H1 (cell line): ENCODE measurements around the gene MYOT. TPM values are rescaled to one million over a fixed set of nuclear protein-coding genes. Genes with fewer than 3 reads are reported as not detected.

Experiments used
- CTCF ChIA-PET: fragments of 300-600 bp; sonication (Branson Sonifier 250); formaldehyde crosslinking; loops from one replicate; lab custom pipeline; 2021; ENCODE audit not compliant: partially characterized antibody; lab: Charles Lee
- POLR2A ChIA-PET: fragments of 300-600 bp; sonication (Branson Sonifier 250); formaldehyde crosslinking; loops from one replicate; lab custom pipeline; 2021; ENCODE audit warnings: inconsistent platforms; ENCODE audit not compliant: partially characterized antibody; lab: Charles Lee
- DNase-seq, 2 experiments: peaks; one replicate each; pipeline versions ENCODE4 v3.0.0 to v3.0.0-alpha.2; 2010 to 2022; ENCODE audit warnings: low spot score in 2 of 2, low read depth in 1 of 2, mixed read lengths in 1 of 2
- FAIRE-seq: peaks from 2 replicates; lab custom pipeline; 2011; peaks lifted over from hg19 to GRCh38; lab: Jason Lieb, UNC
- H2AFZ ChIP-seq: 2 replicates; pipeline ENCODE4 v1.8.1; 2012; ENCODE audit warnings: low read length, inconsistent platforms
- H2AK5ac ChIP-seq: 2 replicates; pipeline ENCODE4 v1.6.1; 2013; ENCODE audit warnings: low read depth, low read length
- H2BK120ac ChIP-seq: replicated peaks from 2 replicates; pipeline ENCODE3; 2013; ENCODE audit warnings: low read depth, low read length, inconsistent platforms
- H2BK12ac ChIP-seq: 2 replicates; pipeline ENCODE4 v1.6.1; 2013; ENCODE audit warnings: low read depth, low read length
- H2BK15ac ChIP-seq: 2 replicates; pipeline ENCODE4 v1.6.1; 2013; ENCODE audit warnings: low read length
- H2BK20ac ChIP-seq: 2 replicates; pipeline ENCODE4 v1.6.1; 2013; ENCODE audit warnings: low read length
- H2BK5ac ChIP-seq: 2 replicates; pipeline ENCODE4 v1.6.1; 2013; ENCODE audit warnings: low read depth, low read length
- H3K14ac ChIP-seq: 2 replicates; pipeline ENCODE4 v1.6.1; 2013; ENCODE audit warnings: inconsistent platforms; ENCODE audit not compliant: insufficient read length
- H3K18ac ChIP-seq: 2 replicates; pipeline ENCODE4 v1.6.1; 2013; ENCODE audit warnings: low read length; ENCODE audit errors: extremely low read depth
- H3K23ac ChIP-seq: 2 replicates; pipeline ENCODE4 v1.6.1; 2013; ENCODE audit warnings: inconsistent platforms; ENCODE audit not compliant: insufficient read length
- H3K23me2 ChIP-seq: 2 replicates; pipeline ENCODE4 v1.6.1; 2013; ENCODE audit warnings: low read depth, low read length
- H3K27ac ChIP-seq: 2 replicates; pipeline ENCODE4 v1.6.1; 2011; ENCODE audit warnings: low read depth, low read length, inconsistent platforms
- H3K27me3 ChIP-seq, 4 experiments: replicated peaks in 1 of 4; 1 replicate in 1 of 4; 2 replicates in 3 of 4; pipeline versions ENCODE4 v1.6.1 to v1.8.1; 2011 to 2013; ENCODE audit warnings: low read length in 3 of 4, mild to moderate bottlenecking in 3 of 4, inconsistent platforms in 2 of 4, mixed read lengths in 2 of 4, moderate library complexity in 1 of 4; ENCODE audit not compliant: control insufficient read depth in 3 of 4, insufficient read depth in 3 of 4; ENCODE audit errors: extremely low read depth in 1 of 4
- H3K36me3 ChIP-seq, 4 experiments: 2 replicates each; pipeline versions ENCODE4 v1.6.1 to v1.8.1; 2011 to 2013; ENCODE audit warnings: mild to moderate bottlenecking in 4 of 4, low read length in 3 of 4, moderate library complexity in 2 of 4, control low read depth in 1 of 4, inconsistent platforms in 1 of 4; ENCODE audit not compliant: insufficient read depth in 4 of 4, control insufficient read depth in 2 of 4
- H3K4ac ChIP-seq: replicated peaks from 2 replicates; pipeline ENCODE3; 2013; ENCODE audit warnings: low read length, low read depth, mixed read lengths, inconsistent platforms; ENCODE audit not compliant: insufficient read length
- H3K4me1 ChIP-seq, 4 experiments: replicated peaks in 1 of 4; 1 replicate in 1 of 4; 2 replicates in 3 of 4; pipeline versions ENCODE4 v1.6.1 to v1.8.1; 2011 to 2013; ENCODE audit warnings: low read length in 3 of 4, inconsistent platforms in 2 of 4, mixed read lengths in 1 of 4; ENCODE audit not compliant: insufficient read depth in 4 of 4, control insufficient read depth in 3 of 4
- H3K4me2 ChIP-seq, 2 experiments: 2 replicates each; pipeline versions ENCODE4 v1.6.1 to v1.8.1; 2011 to 2013; ENCODE audit warnings: low read depth in 2 of 2, low read length in 2 of 2, control low read depth in 1 of 2, inconsistent platforms in 1 of 2, mild to moderate bottlenecking in 1 of 2; ENCODE audit not compliant: insufficient read depth in 1 of 2
- H3K4me3 ChIP-seq, 4 experiments: fragments of 200-600, 300-600 bp in 1 of 4; sonication (generic), shearing (Covaris generic), sonication (Bioruptor Twin) in 1 of 4; 2 replicates each; pipeline versions ENCODE4 v1.5.1 to v1.8.1; 2011 to 2016; ENCODE audit warnings: low read length in 4 of 4, low read depth in 3 of 4, control low read depth in 2 of 4, inconsistent platforms in 2 of 4, mild to moderate bottlenecking in 2 of 4, mixed read lengths in 1 of 4, moderate library complexity in 1 of 4; ENCODE audit not compliant: insufficient read depth in 2 of 4; ENCODE audit errors: extremely low read depth in 1 of 4
- H3K56ac ChIP-seq: replicated peaks from 2 replicates; pipeline ENCODE3; 2013; ENCODE audit warnings: low read depth, mild to moderate bottlenecking, mixed read lengths, low read length, inconsistent platforms; ENCODE audit not compliant: insufficient read length
- H3K79me1 ChIP-seq: 2 replicates; pipeline ENCODE4 v1.6.1; 2013; ENCODE audit warnings: low read depth, low read length, control low read depth
- H3K79me2 ChIP-seq, 2 experiments: 2 replicates each; pipeline versions ENCODE4 v1.6.1 to v1.8.1; 2012 to 2013; ENCODE audit warnings: low read length in 2 of 2, mild to moderate bottlenecking in 2 of 2, inconsistent platforms in 1 of 2; ENCODE audit not compliant: insufficient read depth in 2 of 2, control insufficient read depth in 1 of 2
- H3K9ac ChIP-seq, 4 experiments: replicated peaks in 1 of 4; 1 replicate in 1 of 4; 2 replicates in 3 of 4; pipeline versions ENCODE4 v1.6.1 to v1.8.1; 2011 to 2013; ENCODE audit warnings: low read depth in 3 of 4, low read length in 3 of 4, control low read depth in 2 of 4, mild to moderate bottlenecking in 2 of 4, moderate library complexity in 2 of 4, inconsistent platforms in 1 of 4; ENCODE audit errors: extremely low read depth in 1 of 4
- H3K9me3 ChIP-seq, 2 experiments: 2 replicates each; pipeline versions ENCODE4 v1.6.1 to v1.8.1; 2012 to 2013; ENCODE audit warnings: mild to moderate bottlenecking in 2 of 2, moderate library complexity in 2 of 2, control low read depth in 1 of 2, inconsistent platforms in 1 of 2, low read depth in 1 of 2, low read length in 1 of 2, mixed read lengths in 1 of 2; ENCODE audit not compliant: insufficient read depth in 2 of 2
- H4K20me1 ChIP-seq, 2 experiments: replicated peaks in 1 of 2; 2 replicates each; pipeline versions ENCODE3 to v1.8.1; 2011 to 2013; ENCODE audit warnings: inconsistent platforms in 2 of 2, low read length in 2 of 2, mild to moderate bottlenecking in 1 of 2; ENCODE audit not compliant: insufficient read depth in 2 of 2, control insufficient read depth in 1 of 2
- H4K5ac ChIP-seq: 2 replicates; pipeline ENCODE4 v1.6.1; 2013; ENCODE audit warnings: low read length, low read depth, mixed read lengths, inconsistent platforms; ENCODE audit not compliant: insufficient read length
- H4K8ac ChIP-seq: 2 replicates; pipeline ENCODE4 v1.8.0; 2013; ENCODE audit warnings: mild to moderate bottlenecking, moderate library complexity, low read length, inconsistent platforms; ENCODE audit not compliant: insufficient read depth; ENCODE audit errors: extremely low read depth
- H4K91ac ChIP-seq: replicated peaks from 2 replicates; pipeline ENCODE3; 2013; ENCODE audit warnings: low read length, mixed read lengths, inconsistent platforms; ENCODE audit not compliant: insufficient read length
- CHD2 ChIP-seq: IDR thresholded peaks from 2 replicates; pipeline ENCODE4 v1.6.1; 2012; ENCODE audit warnings: low read length, improper control_type of control experiment
- E2F6 ChIP-seq: IDR thresholded peaks from 2 replicates; pipeline ENCODE4 v1.6.1; 2012; ENCODE audit warnings: inconsistent platforms
- JUN ChIP-seq: IDR thresholded peaks from 2 replicates; pipeline ENCODE4 v1.6.1; 2011; ENCODE audit warnings: low read depth, mild to moderate bottlenecking, improper control_type of control experiment, low read length
- KDM5A ChIP-seq: fragments of 200-600 bp; IDR thresholded peaks from 2 replicates; pipeline ENCODE4 v1.7.1; 2012; ENCODE audit warnings: mild to moderate bottlenecking, low read length, inconsistent platforms, mixed read lengths
- POU5F1 ChIP-seq: IDR thresholded peaks from 2 replicates; pipeline ENCODE4 v1.6.1; 2011; ENCODE audit warnings: low read depth, mild to moderate bottlenecking, low read length, moderate library complexity
- RXRA ChIP-seq: IDR thresholded peaks from 2 replicates; pipeline ENCODE4 v1.6.1; 2011; ENCODE audit warnings: low read depth, mild to moderate bottlenecking, low read length, moderate library complexity; ENCODE audit not compliant: insufficient read depth
- SIN3A ChIP-seq, 2 experiments: IDR thresholded peaks in 1 of 2; conservative IDR thresholded peaks in 1 of 2; 2 replicates each; pipeline ENCODE4 v1.6.1; 2011 to 2012; ENCODE audit warnings: low read length in 2 of 2, improper control_type of control experiment in 1 of 2, low read depth in 1 of 2, mild to moderate bottlenecking in 1 of 2
- SP2 ChIP-seq: IDR thresholded peaks from 2 replicates; pipeline ENCODE4 v1.6.1; 2012; ENCODE audit warnings: mild to moderate bottlenecking, low read length, inconsistent platforms
- ZNF274 ChIP-seq: IDR thresholded peaks from 2 replicates; pipeline ENCODE4 v1.7.0; 2012; ENCODE audit warnings: low read length, borderline replicate concordance; ENCODE audit errors: extremely low read depth
- WGBS, 2 experiments: shearing (Covaris generic) in 1 of 2; methylation state at CpG; one replicate each; pipeline versions ENCODE4 v1.1.6 to v1.1.7; 2013 to 2015; ENCODE audit warnings: low lambda C conversion rate in 2 of 2, mixed read lengths in 2 of 2, inconsistent platforms in 1 of 2, low coverage in 1 of 2, missing lambda C conversion rate in 1 of 2; ENCODE audit not compliant: insufficient replicate concordance in 2 of 2, insufficient coverage in 1 of 2, insufficient read length in 1 of 2; ENCODE audit errors: extremely low coverage in 1 of 2, missing lambda C conversion rate in 1 of 2; 5-methylcytosine and 5-hydroxymethylcytosine counted together
- polyA plus RNA-seq, 7 experiments: library from polyadenylated mRNA; depleted of rRNA in 3 of 7; stranded (reverse) in 5 of 7; unstranded in 2 of 7; fragments of >200 nt in 5 of 7; fragments of 200-250 nt in 2 of 7; gene quantifications; 1 replicate in 5 of 7; 2 replicates in 1 of 7; 4 replicates in 1 of 7; pipeline versions ENCODE4 v1.2.1 to v1.2.3, GENCODE V29; 2011 to 2013; ENCODE audit warnings: missing spikeins in 2 of 7, mixed read lengths in 2 of 7
- total RNA-seq: library from RNA; stranded (reverse); fragmentation: NEBNext Ultra II Directional; extraction: Animal tissue kit (Norgen Biotek cat#: 25700); gene quantifications from 2 replicates; pipeline ENCODE4 v1.2.1, GENCODE V29; 2021

The MYOT gene
- total and polyA plus RNA-seq, 2 of the 8 experiments (the other 6 are each of a cell fraction or from before 2014, with no cell fraction given), result not detected

- Histone ChIP-seq H2BK15ac (no peak overlapping the region), H3K4ac (no peak overlapping the region), H4K20me1 (no peaks in the 10 kb centered on the region), H3K36me3 (no peaks in the 10 kb centered on the region), H3K4me3 (no peak overlapping the region), H3K56ac (no peak overlapping the region), H3K79me2 (no peaks in the 10 kb centered on the region), H3K4me2 (no peak overlapping the region), H2BK12ac (no peak overlapping the region), H3K27ac (no peak overlapping the region), H2AFZ (0 out of 2 replicates have a peak overlapping the region, but pooled peaks have one; percentile 14), H3K23ac (no peak overlapping the region), H3K14ac (no peak overlapping the region), H3K18ac (no peak overlapping the region), H2BK5ac (no peak overlapping the region), H3K79me1 (no peaks in the 10 kb centered on the region), H2BK120ac (no peak overlapping the region), H3K23me2 (no peaks in the 10 kb centered on the region), H4K5ac (no peak overlapping the region), H3K9ac (no peak overlapping the region; a peak in 1 of 7 replicates), H3K4me1 (peaks cover 0 to 8% (median 1%) of the 10 kb centered on the region in 4 experiments; a peak in 1 of 7 replicates), H4K8ac (no peak overlapping the region), H2AK5ac (no peak overlapping the region), H3K27me3 (no peaks in the 10 kb centered on the region), H3K9me3 (no peaks in the 10 kb centered on the region), H2BK20ac (no peak overlapping the region), H4K91ac (no peak overlapping the region)
- ChIA-PET POLR2A (no interaction called here), CTCF (interaction anchor here (0.8 to 1.9 kb wide), 2 partner anchors 29 to 50 kb away, joined by 3 to 9 read pairs; no protein-coding TSS in a partner anchor)
- DNase-seq, result no peak
- WGBS, 2 experiments, result 89% methylated on average over 1 of the region's 1 CpG; no CpG with 5 or more reads in 1 of the 2 experiments
- FAIRE-seq, result no peak
- TF ChIP-seq JUN (no peak), KDM5A (no peak), CHD2 (no peak), RXRA (no peak), E2F6 (no peak), SP2 (no peak), POU5F1 (no peak), SIN3A (conservative IDR thresholded peaks at IDR 0.05 in 1 of 2, IDR thresholded peaks at IDR 0.05 in 1 of 2; ENCODE audit: low read depth in 1 of 2, low read length in 2 of 2) (no peak), ZNF274 (no peak)
These were observed 39.0 kb upstream of the MYOT start for GRCh38 chr5:137828664-137829063.
